Stimulated activated naive CD8-positive, alpha-beta T cell treated with anti-CD3 and anti-CD28 coated beads, Interleukin-15, amount 100 ng/mL, for 72 hours (primary cell): ENCODE results near the gene EIF2B1.
A peak's percentile ranks its signal among the peaks of the same experiment; 100 is the strongest.
"Not testable (repeated sequence)": the region's sequence is repeated elsewhere in the genome, so short reads cannot be mapped to it uniquely, and the experiment has no call there.

Experiments
- ATAC-seq: fragments of 150-1000 bp; cut with Tn5 transposase; 2 replicates; pipeline ENCODE4 v1.10.0; 2021; ENCODE audit warnings: mild to moderate bottlenecking, moderate library complexity
- DNase-seq, 2 donors: peaks; one replicate each; pipeline ENCODE4 v3.0.0; 2021 to 2022
- H3K27ac Mint-ChIP-seq, 2 donors: one replicate each; pipeline ENCODE4 v1.8.0; 2022; ENCODE audit warnings: mild to moderate bottlenecking in 2 of 2, mixed read lengths in 2 of 2, moderate library complexity in 2 of 2
- H3K27me3 Mint-ChIP-seq: one replicate; pipeline ENCODE4 v1.8.0; 2022; ENCODE audit warnings: mixed read lengths
- H3K4me1 Mint-ChIP-seq: one replicate; pipeline ENCODE4 v1.8.0; 2022; ENCODE audit warnings: mild to moderate bottlenecking, mixed read lengths
- H3K4me3 Mint-ChIP-seq, 2 donors: one replicate each; pipeline ENCODE4 v1.8.0; 2022; ENCODE audit warnings: mild to moderate bottlenecking in 2 of 2, mixed read lengths in 2 of 2, moderate library complexity in 1 of 2
- H3K9me3 Mint-ChIP-seq, 2 donors: one replicate each; pipeline ENCODE4 v1.8.0; 2022; ENCODE audit warnings: mixed read lengths in 2 of 2

The EIF2B1 gene

DNA sequence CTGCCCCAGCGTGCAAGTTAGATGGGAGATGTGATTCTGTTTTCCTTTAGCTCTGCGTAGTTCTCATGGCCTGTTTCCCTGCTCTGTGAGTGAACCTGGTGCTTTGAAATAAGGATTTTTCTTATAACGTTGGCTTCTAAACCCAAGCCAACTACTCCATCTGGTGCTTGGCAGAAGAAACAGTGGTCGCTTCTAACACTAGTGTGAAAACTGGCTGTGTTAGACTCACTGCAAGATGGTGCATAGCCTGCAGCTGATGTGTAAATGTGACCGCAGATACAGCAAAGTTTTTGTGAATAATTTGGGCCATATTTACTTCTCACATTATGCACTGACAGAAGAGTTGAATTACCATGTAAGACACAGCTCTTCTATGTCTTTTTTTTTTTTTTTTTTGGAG is 12.4 kb upstream of the EIF2B1 start:
- Mint-ChIP-seq H3K4me1 (no peaks in the 10 kb centered on the region), H3K27ac (no peak overlapping the region), H3K4me3 (no peak overlapping the region), H3K9me3 (no peaks in the 10 kb centered on the region), H3K27me3 (no peaks in the 10 kb centered on the region)
- no peak for DNase-seq
- ATAC-seq, result no peak

DNA sequence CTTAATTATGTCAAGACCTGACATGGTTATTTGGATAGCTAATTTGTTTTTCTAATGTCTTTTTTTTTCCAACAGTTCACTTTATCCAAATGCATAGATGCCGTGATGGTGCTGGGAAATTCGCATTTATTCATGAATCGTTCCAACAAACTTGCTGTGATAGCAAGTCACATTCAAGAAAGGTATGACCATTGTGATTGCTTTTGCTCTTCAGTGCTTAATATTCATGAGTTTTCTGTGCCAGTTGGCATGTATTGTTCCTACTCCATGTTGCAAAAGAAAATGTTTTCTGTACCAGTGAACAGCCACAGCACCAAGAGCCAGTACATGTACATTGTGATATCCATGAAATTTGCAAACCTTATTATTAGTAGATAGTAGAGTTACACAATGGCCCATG is 11.9 kb upstream of the EIF2B1 start:
- Mint-ChIP-seq H3K27ac (no peak overlapping the region), H3K27me3 (no peaks in the 10 kb centered on the region), H3K4me1 (no peaks in the 10 kb centered on the region), H3K4me3 (no peak overlapping the region), H3K9me3 (no peaks in the 10 kb centered on the region)
- ATAC-seq (no peak), DNase-seq (no peak)

DNA sequence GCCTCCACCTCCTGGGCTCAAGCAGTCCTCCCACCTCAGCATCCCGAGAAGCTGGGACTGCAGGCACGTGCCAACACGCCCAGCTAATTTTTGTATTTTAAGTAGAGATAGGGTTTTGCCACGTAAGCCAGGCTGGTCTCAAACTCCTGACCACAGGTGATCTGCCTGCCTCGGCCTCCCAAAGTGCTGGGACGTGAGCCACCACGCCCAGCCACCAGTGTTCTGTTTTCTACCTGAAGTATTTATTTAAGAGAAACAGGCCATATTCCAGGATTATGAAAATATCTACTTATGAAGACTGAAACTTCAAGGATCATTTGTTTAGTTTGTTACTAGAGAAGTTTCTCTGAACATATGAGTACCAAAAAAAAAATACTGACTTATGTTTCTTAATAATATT is 10.4 kb upstream of the EIF2B1 start:
- H3K4me1 Mint-ChIP-seq, result no peaks in the 10 kb centered on the region
- DNase-seq (no peak), ATAC-seq (no peak)
- H3K27ac Mint-ChIP-seq, result no peak overlapping the region
- no peaks in the 10 kb centered on the region for H3K9me3 Mint-ChIP-seq
- H3K4me3 Mint-ChIP-seq, result no peak overlapping the region
- H3K27me3 Mint-ChIP-seq, result no peaks in the 10 kb centered on the region

DNA sequence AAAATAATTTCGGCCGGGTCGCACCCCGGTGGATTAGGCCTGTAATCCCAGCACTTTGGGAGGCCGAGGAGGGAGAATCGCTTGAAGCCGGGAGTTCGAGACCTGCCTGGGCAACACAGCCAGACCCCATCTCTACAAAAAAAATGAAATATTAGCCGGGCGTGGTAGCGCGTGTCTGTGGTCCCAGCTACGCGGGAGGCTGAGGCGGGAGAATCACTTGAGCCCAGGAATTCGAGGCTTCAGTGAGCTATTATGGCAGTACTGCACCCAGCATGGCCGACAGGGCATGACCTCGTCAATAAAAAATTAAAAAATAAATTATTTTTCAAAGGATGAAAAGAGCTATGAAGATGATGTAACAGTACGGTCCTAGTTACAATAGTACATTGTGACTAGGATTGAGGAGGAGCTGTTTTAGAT is 666 bp upstream of the EIF2B1 start:
- DNase-seq (peak in 1 of 2 donors; percentile 7), ATAC-seq (no peak)
- H3K9me3 Mint-ChIP-seq, result no peaks in the 10 kb centered on the region
- peak overlapping the region; percentile 96 to 100 for H3K27ac Mint-ChIP-seq
- peaks cover 27% of the 10 kb centered on the region for H3K4me1 Mint-ChIP-seq
- H3K27me3 Mint-ChIP-seq, result no peaks in the 10 kb centered on the region
- peak overlapping the region; percentile 98 to 100 for H3K4me3 Mint-ChIP-seq

DNA sequence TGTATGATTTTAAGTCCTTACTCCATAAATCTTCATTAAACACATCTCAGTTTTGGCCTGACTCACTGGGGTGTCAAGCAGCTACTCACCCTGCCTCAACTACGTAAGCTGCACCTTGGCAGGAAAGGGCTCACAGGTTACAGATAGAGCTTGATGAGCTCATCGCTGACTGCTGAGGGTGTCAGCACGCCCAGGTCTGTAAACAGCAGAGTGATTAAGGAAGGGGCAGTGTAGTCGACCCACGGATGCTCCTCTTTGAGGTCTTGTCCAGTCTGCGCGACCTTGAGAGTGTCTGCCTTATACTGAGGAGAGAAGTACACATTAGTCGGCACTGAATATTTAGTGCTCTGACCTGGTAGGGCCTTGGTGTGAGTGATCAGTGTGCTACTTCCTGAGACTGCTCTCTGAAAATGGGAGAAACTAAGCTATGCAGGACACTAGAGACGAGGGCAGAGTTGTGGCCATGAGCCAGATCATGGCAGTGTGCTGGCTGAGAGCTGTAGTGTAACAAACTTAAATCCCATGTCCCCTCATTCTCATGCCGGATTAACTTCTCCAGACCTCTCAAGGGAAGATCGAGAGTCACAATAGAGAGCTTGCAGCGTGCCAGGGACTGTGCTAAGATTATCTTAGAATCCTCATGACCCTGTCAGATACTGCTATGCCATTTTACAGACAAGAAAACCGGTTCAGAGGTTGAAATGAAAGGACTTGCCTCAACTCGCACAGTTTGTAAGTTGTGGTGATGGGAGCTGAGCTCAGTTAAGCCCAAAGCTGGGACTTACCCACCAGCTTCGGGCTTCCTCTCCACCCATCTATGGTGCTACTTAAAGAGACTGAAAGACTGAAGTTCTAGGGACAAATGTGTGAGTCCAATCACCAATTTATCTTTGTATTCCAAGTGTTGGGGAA is 11.6 kb downstream of the EIF2B1 start:
- Mint-ChIP-seq H3K4me3 (no peak overlapping the region), H3K4me1 (no peaks in the 10 kb centered on the region), H3K9me3 (no peaks in the 10 kb centered on the region), H3K27ac (peak overlapping the region; percentile 20 to 56), H3K27me3 (no peaks in the 10 kb centered on the region)
- DNase-seq, result no peak
- peak; percentile 42 for ATAC-seq

DNA sequence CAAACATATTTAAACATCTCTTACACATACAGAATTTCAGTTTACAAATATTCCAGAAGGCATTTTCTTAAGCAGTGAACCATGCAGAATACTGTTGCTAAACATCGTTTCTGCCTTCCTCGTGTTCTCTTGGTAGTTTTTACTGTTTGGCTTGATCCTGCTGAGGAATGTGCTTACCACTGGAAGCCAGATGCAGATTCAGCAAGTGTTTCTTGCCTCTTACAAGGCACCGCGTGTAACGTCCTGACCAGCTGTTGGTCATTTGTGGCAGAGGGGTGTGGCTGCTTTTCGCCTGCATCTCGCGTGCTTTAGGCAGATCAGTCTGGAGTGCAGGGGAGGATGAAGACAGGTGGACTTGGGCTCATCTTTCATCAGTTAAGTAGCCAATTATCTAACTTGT is 12.4 kb downstream of the EIF2B1 start:
- Mint-ChIP-seq H3K4me1 (no peaks in the 10 kb centered on the region), H3K4me3 (no peak overlapping the region), H3K27me3 (no peaks in the 10 kb centered on the region), H3K9me3 (no peaks in the 10 kb centered on the region), H3K27ac (no peak overlapping the region)
- DNase-seq (no peak), ATAC-seq (no peak)

DNA sequence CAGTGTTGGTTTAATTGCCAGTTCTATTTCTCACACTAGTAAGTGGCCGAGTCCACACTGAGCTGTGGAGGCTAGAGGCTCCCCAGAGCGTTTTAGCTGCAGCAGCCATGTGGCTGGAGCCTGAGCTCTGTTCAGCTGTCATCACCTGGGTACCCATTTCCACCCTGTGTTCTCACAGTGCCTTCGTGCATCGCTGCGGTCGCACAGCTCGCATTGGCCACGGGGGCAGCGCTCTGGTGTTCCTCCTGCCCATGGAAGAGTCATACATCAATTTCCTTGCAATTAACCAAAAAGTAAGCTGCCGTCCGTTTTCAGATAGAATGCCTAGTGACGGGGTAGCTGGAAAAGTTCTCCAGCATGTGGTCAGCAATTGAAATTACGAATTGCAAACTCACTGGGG is 15.9 kb downstream of the EIF2B1 start:
- no peak overlapping the region for H3K4me3 Mint-ChIP-seq
- no peaks in the 10 kb centered on the region for H3K27me3 Mint-ChIP-seq
- no peak for DNase-seq
- H3K4me1 Mint-ChIP-seq, result no peaks in the 10 kb centered on the region
- no peak for ATAC-seq
- no peak overlapping the region for H3K27ac Mint-ChIP-seq
- no peaks in the 10 kb centered on the region for H3K9me3 Mint-ChIP-seq

DNA sequence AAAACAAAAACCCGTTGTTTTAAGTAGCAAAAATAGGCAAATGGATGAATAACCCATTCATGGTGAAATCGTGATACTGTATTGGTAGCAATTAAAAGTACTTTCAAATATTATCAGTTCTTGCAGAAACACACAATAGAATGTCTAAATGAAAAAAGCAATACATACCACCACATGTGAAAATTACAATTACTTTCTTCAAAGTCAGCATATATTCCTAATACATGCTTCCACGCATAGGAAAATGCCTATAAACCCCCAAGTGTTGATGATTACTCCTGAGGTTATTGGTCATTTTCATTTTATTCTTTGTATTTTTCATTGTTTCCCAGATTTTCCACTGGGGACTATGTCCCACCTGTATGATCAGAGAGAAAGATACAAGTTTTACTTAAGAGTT is 16.3 kb downstream of the EIF2B1 start:
- ATAC-seq, result no peak
- no peak overlapping the region for H3K27ac Mint-ChIP-seq

DNA sequence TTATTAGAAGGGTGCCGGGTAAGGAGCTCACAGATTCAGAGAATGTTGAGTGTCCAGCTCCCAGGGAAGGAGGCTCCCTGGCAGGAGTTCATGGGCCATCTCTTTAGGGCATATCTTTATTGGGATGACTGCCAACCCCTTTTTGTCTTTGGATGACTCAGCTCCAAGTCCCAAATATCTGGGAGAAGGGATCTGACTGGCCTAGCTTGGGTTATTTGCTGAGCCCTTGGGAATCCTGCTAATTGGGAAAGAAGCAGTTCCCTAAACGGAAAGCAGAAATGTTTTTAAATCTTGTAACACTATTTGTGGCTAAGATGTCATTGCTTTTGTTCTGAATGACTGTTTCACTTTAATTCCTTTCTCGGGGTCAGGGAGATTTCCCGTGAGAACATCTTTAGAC is 19.0 kb downstream of the EIF2B1 start:
- no peak for ATAC-seq
- H3K4me1 Mint-ChIP-seq, result no peaks in the 10 kb centered on the region
- no peak overlapping the region for H3K4me3 Mint-ChIP-seq
- H3K27me3 Mint-ChIP-seq, result no peaks in the 10 kb centered on the region
- no peak for DNase-seq
- peak overlapping the region; percentile 9 to 77 for H3K27ac Mint-ChIP-seq
- no peaks in the 10 kb centered on the region for H3K9me3 Mint-ChIP-seq

More for the DNA sequence above, 16.3 kb downstream of the EIF2B1 start:
- no peak overlapping the region for H3K4me3 Mint-ChIP-seq
- DNase-seq, result no peak
- H3K4me1 Mint-ChIP-seq, result no peaks in the 10 kb centered on the region
- no peaks in the 10 kb centered on the region for H3K9me3 Mint-ChIP-seq
- no peaks in the 10 kb centered on the region for H3K27me3 Mint-ChIP-seq

DNA sequence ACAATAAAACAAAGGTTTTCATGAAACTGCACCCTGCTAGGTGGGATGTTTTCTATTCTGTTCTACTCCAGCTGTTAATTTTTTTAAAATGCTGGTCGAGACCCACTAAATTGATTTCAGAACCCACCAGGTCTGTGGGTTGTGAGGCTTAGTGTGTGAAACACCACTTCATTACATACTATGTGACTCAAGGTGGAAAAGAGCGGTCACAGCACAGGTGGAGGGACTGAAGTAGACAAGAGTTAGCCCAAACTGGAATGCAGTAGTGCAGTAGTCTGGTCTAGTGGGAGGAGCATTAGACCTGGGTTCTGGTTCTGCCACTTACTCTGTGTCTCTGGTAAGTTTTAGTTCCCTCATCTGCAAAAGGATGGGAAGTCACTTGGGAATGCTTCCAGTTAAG is 19.4 kb downstream of the EIF2B1 start:
- H3K9me3 Mint-ChIP-seq, result no peaks in the 10 kb centered on the region
- no peak overlapping the region for H3K4me3 Mint-ChIP-seq
- no peaks in the 10 kb centered on the region for H3K4me1 Mint-ChIP-seq
- ATAC-seq (no peak), DNase-seq (no peak)
- H3K27ac Mint-ChIP-seq, result peak overlapping the region; percentile 52 to 77
- no peaks in the 10 kb centered on the region for H3K27me3 Mint-ChIP-seq

DNA sequence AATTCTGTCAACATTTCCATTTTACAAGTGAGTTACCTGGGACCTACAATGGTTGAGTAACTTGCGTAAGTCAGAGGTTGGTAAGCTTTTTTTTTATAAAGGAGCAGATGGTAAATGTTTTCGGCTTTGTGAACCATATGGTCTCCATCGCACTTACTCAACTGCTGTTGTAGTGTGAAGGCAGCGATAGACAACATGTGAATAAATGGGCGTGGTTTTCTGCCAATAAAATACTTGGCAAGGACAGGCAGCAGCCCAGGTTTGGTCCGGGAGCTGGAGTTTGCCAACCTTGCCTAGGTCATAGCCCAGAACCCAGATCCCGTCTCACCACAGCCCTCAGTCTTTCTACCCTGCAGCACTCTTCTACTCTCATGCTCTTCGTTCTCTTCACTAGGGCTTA is 25.3 kb downstream of the EIF2B1 start:
- ATAC-seq (no peak), DNase-seq (no peak)
- Mint-ChIP-seq H3K4me3 (no peak overlapping the region), H3K27me3 (no peaks in the 10 kb centered on the region), H3K27ac (no peak overlapping the region), H3K9me3 (no peaks in the 10 kb centered on the region), H3K4me1 (peaks cover 17% of the 10 kb centered on the region)

DNA sequence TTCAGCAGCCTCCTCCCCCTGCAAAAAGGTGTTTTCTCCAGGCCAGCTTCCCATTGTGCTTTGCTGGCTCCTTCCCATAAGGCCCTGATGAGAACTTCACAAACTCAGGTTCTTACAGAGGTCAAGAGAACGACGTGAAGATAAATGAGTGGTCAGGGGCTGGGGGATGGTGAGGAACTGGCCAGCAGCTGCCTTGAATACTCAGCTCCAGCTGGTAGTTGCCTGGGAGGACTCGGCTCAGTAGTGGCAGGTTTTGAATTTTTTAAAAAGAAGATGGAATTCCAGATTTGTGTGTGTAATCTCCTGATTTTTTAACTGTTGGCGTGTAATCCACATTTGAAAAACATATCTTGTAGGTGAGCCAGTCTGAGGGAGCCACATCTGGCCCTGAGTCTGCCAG is 25.7 kb downstream of the EIF2B1 start:
- ATAC-seq (no peak), DNase-seq (no peak)
- no peak overlapping the region for H3K4me3 Mint-ChIP-seq
- peak overlapping the region; percentile 40 to 54 for H3K27ac Mint-ChIP-seq
- no peaks in the 10 kb centered on the region for H3K27me3 Mint-ChIP-seq
- no peaks in the 10 kb centered on the region for H3K9me3 Mint-ChIP-seq
- H3K4me1 Mint-ChIP-seq, result peaks cover 21% of the 10 kb centered on the region

DNA sequence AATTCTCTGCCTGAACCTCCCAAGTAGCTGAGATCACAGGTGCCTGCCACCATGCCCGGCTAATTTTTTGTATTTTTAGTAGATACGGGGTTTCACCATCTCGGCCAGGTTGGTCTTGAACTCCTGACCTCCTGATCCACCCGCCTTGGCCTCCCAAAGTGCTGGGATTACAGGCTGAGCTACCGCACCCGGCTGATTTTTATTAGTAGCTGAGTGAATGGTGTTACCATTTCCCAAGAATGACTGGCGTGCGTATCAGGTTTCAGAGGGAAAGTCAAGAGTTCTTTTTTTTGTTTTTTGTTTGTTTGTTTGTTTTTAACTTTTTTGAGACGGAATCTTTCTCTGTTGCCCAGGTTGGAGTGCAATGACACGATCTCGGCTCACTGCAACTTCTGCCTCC is 30.0 kb downstream of the EIF2B1 start:
- Mint-ChIP-seq H3K4me1 (peaks cover 38% of the 10 kb centered on the region), H3K4me3 (peak overlapping the region; percentile 91 to 98), H3K27ac (peak overlapping the region in 1 of 2 donors; percentile 36)
- H3K9me3 Mint-ChIP-seq, H3K27me3 Mint-ChIP-seq, ATAC-seq, DNase-seq: not testable (repeated sequence)

DNA sequence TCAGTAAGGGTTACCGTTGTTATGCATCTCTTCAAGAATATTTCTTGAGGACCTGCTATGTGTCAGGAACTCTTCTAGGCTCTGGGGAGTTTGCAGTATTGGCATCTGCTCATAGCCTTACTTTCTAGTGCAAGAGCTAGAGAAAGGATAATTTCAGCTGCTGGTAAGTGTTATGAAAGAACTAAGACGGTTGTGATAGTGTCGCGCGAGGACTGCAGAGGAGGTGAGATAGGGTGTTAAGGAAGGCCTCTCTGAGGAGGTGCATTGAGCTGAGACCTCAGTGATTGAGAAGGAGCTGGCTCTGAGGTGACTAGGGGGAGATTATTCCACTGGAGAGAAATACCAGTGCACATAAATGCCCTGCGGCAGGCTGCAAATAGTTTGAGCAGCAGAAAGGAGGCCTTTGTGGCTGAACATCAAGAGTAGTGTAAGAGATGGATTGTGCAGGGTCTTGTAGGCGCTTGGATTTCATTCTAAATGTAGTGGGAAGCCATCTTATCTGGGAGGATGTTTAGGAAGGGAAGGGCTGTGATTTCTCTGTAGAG is 30.8 kb downstream of the EIF2B1 start:
- DNase-seq (no peak), ATAC-seq (no peak)
- H3K27ac Mint-ChIP-seq, result peak overlapping the region; percentile 89 to 98
- peaks cover 38% of the 10 kb centered on the region for H3K4me1 Mint-ChIP-seq
- no peaks in the 10 kb centered on the region for H3K9me3 Mint-ChIP-seq
- H3K4me3 Mint-ChIP-seq, result peak overlapping the region; percentile 91 to 98
- no peaks in the 10 kb centered on the region for H3K27me3 Mint-ChIP-seq

DNA sequence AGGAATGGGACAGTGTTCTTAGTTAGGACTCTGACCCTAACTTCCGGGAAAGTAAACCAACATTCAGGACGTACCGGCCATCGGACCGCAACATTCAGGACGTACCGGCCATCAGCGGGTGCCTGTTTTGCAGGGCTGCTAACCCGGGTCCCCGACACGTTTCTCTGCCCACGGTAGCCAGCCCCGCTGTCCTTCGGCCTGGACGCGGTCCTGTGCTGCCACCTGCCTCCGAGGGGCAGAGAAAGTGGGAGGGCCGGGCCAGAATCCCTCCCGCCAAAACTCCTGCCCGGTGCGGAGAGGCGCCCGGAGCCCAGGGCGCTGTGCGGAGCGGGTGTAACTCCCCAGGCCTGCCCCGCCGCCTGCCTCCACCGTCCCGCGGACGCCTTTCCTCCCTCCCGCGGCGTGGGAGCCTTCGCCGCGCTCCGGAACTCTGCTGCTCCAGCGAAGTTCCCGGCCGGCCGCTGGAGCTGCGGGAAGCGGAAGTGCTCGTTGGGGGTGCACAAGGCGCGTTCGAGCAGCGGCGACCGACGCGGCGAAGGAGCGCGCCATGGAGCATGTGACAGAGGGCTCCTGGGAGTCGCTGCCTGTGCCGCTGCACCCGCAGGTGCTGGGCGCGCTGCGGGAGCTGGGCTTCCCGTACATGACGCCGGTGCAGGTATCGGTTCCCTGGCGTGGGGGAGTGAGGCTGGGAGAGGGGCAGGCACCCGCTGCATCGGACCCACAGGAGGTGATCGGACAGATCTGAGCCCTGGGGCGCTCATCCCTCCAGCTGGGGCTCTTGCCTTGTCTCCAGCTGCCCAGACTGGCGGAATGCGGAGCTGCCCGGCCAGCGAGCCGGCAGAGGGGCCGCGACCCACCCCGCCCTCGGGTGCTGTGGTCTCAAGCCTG is 31.6 kb downstream of the EIF2B1 start, which contains the start of gene DDX55:
Gene DDX55, plus strand, starts transcription at position 498 of the 888 bp plus-strand sequence. Its CDS starts 50 bp downstream, at position 548.
- peak; percentile 98 for ATAC-seq
- Mint-ChIP-seq H3K4me1 (peaks cover 38% of the 10 kb centered on the region), H3K9me3 (no peaks in the 10 kb centered on the region), H3K27me3 (no peaks in the 10 kb centered on the region), H3K4me3 (peak within 1 kb of the TSS; percentile 91 to 98), H3K27ac (peak within 1 kb of the TSS; percentile 98)
- DNase-seq, result peak; percentile 87 to 88
